Hypothalamus (tissue), 51 donors: ENCODE measurements around the gene PSMC2.
"Not testable (repeated sequence)": the region's sequence is repeated elsewhere in the genome, so short reads cannot be mapped to it uniquely, and the experiment has no call there.

Experiments
- DNase-seq, 51 donors: peaks; one replicate each; lab custom pipeline; 2025; lab: John Stamatoyannopoulos, UW

PSMC2 gene

GRCh38 chr7:103373866-103374643, 26.6 kb downstream of the PSMC2 start:
- no peak for DNase-seq

GRCh38 chr7:103379270-103379975, 32.0 kb downstream of the PSMC2 start:
- DNase-seq: no peak

GRCh38 chr7:103380395-103381191, 33.1 kb downstream of the PSMC2 start:
- DNase-seq: no peak

GRCh38 chr7:103381280-103382031, 34.0 kb downstream of the PSMC2 start:
- no peak for DNase-seq

- no peak for DNase-seq
Measured at GRCh38 chr7:103382032-103382402, 34.6 kb downstream of the PSMC2 start.

GRCh38 chr7:103387242-103387641, 39.8 kb downstream of the PSMC2 start:
- no peak for DNase-seq

- no peak for DNase-seq
Measured at GRCh38 chr7:103388469-103389140, 41.2 kb downstream of the PSMC2 start.

GRCh38 chr7:103389263-103389662, 41.8 kb downstream of the PSMC2 start:
- DNase-seq: no peak

- no peak for DNase-seq
Measured at GRCh38 chr7:103391150-103391549, 43.7 kb downstream of the PSMC2 start.

- no peak for DNase-seq
Measured at GRCh38 chr7:103391976-103392375, 44.5 kb downstream of the PSMC2 start.

GRCh38 chr7:103394566-103394965, 47.1 kb downstream of the PSMC2 start:
- DNase-seq: no peak

- DNase-seq: no peak
Measured at GRCh38 chr7:103395071-103395470, 47.6 kb downstream of the PSMC2 start.

GRCh38 chr7:103396471-103396870, 49.0 kb downstream of the PSMC2 start:
- DNase-seq: no peak

GRCh38 chr7:103398483-103399127, 51.2 kb downstream of the PSMC2 start:
- DNase-seq: no peak

GRCh38 chr7:103399687-103400086, 52.2 kb downstream of the PSMC2 start:
- DNase-seq: not testable (repeated sequence)

GRCh38 chr7:103405789-103406613, 58.6 kb downstream of the PSMC2 start:
- not testable (repeated sequence) for DNase-seq

- DNase-seq: no peak
Measured at GRCh38 chr7:103412151-103412550, 64.7 kb downstream of the PSMC2 start.

- no peak for DNase-seq
Measured at GRCh38 chr7:103413407-103413806, 66.0 kb downstream of the PSMC2 start.

GRCh38 chr7:103418241-103418640, 70.8 kb downstream of the PSMC2 start:
- no peak for DNase-seq
